ENCODE measurements around the gene RUBCNL.

DNA sequence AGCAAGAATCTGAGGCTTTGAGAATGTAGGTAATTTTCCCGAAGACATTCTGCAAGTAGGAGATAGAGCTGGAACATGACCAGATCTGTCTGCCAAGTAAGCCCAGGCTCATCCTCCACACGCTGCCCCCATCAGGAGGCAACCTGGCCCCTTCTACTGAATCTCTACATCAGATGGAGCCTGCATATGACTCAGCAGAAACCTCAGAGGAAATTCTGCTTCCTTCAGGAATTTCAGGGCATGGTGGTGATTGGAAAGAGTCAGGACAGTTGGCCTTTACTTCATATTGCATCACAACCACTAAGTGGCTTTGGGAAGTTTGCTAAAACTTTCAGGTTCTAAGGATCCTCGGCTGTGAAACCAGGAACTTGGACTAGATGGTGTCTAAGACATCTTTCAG, 90.1 kb downstream of the RUBCNL start:
- TF ChIP-seq, protein P1, sequence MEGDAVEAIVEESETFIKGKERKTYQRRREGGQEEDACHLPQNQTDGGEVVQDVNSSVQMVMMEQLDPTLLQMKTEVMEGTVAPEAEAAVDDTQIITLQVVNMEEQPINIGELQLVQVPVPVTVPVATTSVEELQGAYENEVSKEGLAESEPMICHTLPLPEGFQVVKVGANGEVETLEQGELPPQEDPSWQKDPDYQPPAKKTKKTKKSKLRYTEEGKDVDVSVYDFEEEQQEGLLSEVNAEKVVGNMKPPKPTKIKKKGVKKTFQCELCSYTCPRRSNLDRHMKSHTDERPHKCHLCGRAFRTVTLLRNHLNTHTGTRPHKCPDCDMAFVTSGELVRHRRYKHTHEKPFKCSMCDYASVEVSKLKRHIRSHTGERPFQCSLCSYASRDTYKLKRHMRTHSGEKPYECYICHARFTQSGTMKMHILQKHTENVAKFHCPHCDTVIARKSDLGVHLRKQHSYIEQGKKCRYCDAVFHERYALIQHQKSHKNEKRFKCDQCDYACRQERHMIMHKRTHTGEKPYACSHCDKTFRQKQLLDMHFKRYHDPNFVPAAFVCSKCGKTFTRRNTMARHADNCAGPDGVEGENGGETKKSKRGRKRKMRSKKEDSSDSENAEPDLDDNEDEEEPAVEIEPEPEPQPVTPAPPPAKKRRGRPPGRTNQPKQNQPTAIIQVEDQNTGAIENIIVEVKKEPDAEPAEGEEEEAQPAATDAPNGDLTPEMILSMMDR (IDR thresholded peaks at IDR 0.05): no peak
- TF ChIP-seq POLR2AphosphoS5 (IDR thresholded peaks at IDR 0.05): no peak
- TF ChIP-seq POLR2A (IDR thresholded peaks at IDR 0.05): no peak

Measured in prostate gland (tissue), 2 donors.